Endothelial cell of umbilical vein (primary cell): ENCODE measurements around the gene USP2. TPM values are rescaled to one million over a fixed set of nuclear protein-coding genes. Genes with fewer than 3 reads are reported as not detected.

Experiments used
- BruUV-seq: library from RNA; stranded (reverse); fragments of 400-500 nt; replicated peaks from 2 replicates; lab custom pipeline; 2021; lab: Mats Ljungman, UMichigan
- CTCF ChIA-PET: fragments of 300-600, 350-600 bp; sonication (Branson Sonifier 250); formaldehyde crosslinking; loops from one replicate; lab custom pipeline; 2021; ENCODE audit warnings: antibody characterized with exemption, inconsistent platforms; lab: Charles Lee
- POLR2A ChIA-PET: fragments of 300-600, 350-600 bp; sonication (Branson Sonifier 250); formaldehyde crosslinking; loops from one replicate; lab custom pipeline; 2021; ENCODE audit warnings: antibody characterized with exemption, inconsistent platforms; lab: Charles Lee
- DNase-seq: peaks from one replicate; pipeline ENCODE4 v3.0.0-alpha.2; 2011; ENCODE audit warnings: low read depth, low spot score
- FAIRE-seq: peaks from 2 replicates; lab custom pipeline; 2011; peaks lifted over from hg19 to GRCh38; lab: Jason Lieb, UNC
- H2AFZ ChIP-seq: 2 replicates; pipeline ENCODE4 v1.6.0; 2012; ENCODE audit warnings: low read depth, low read length, control low read depth, inconsistent platforms
- H3K27ac ChIP-seq: 2 replicates; pipeline ENCODE4 v1.5.1; 2011; ENCODE audit warnings: low read depth, mild to moderate bottlenecking, control low read depth, low read length, moderate library complexity; ENCODE audit not compliant: insufficient read depth
- H3K27me3 ChIP-seq, 2 experiments: 2 replicates each; pipeline versions ENCODE4 v1.6.0 to v1.6.1; 2011; ENCODE audit warnings: low read length in 2 of 2, mixed read lengths in 1 of 2; ENCODE audit not compliant: control insufficient read depth in 2 of 2, insufficient read depth in 2 of 2
- H3K36me3 ChIP-seq, 2 experiments: 2 replicates in 1 of 2; 3 replicates in 1 of 2; pipeline ENCODE4 v1.5.1; 2011; ENCODE audit warnings: low read length in 2 of 2, mild to moderate bottlenecking in 1 of 2, moderate library complexity in 1 of 2; ENCODE audit not compliant: control insufficient read depth in 2 of 2, insufficient read depth in 2 of 2; ENCODE audit errors: extremely low read depth in 1 of 2
- H3K4me1 ChIP-seq: 3 replicates; pipeline ENCODE4 v1.5.1; 2011; ENCODE audit warnings: mild to moderate bottlenecking, low read length; ENCODE audit not compliant: control insufficient read depth, insufficient read depth; ENCODE audit errors: extremely low read depth
- H3K4me2 ChIP-seq: 2 replicates; pipeline ENCODE4 v1.6.1; 2011; ENCODE audit warnings: low read length, control low read depth, mixed read lengths; ENCODE audit not compliant: insufficient read depth
- H3K4me3 ChIP-seq, 3 experiments: fragments of 200-600 bp in 1 of 3; sonication (generic), shearing (Covaris generic) in 1 of 3; replicated peaks in 1 of 3; 2 replicates each; pipeline ENCODE4 v1.5.1; 2011 to 2016; ENCODE audit warnings: control low read depth in 3 of 3, low read length in 3 of 3, mild to moderate bottlenecking in 2 of 3, inconsistent platforms in 1 of 3, low read depth in 1 of 3, moderate library complexity in 1 of 3; ENCODE audit not compliant: insufficient read depth in 1 of 3
- H3K79me2 ChIP-seq: 2 replicates; pipeline ENCODE4 v1.6.0; 2012; ENCODE audit warnings: low read length, inconsistent platforms; ENCODE audit not compliant: control insufficient read depth, insufficient read depth
- H3K9ac ChIP-seq: replicated peaks from 2 replicates; pipeline ENCODE3; 2011; ENCODE audit warnings: low read length, control low read depth; ENCODE audit not compliant: insufficient read depth; ENCODE audit errors: extremely low read depth
- H3K9me1 ChIP-seq: replicated peaks from 3 replicates; pipeline ENCODE4 v1.6.0; 2011; ENCODE audit warnings: mild to moderate bottlenecking, low read length; ENCODE audit not compliant: control insufficient read depth, insufficient read depth; ENCODE audit errors: extremely low read depth
- H3K9me3 ChIP-seq: replicated peaks from 2 replicates; pipeline ENCODE4 v1.5.1; 2012; ENCODE audit warnings: low read length, inconsistent platforms; ENCODE audit not compliant: control insufficient read depth, insufficient read depth
- H4K20me1 ChIP-seq: replicated peaks from 2 replicates; pipeline ENCODE3; 2011; ENCODE audit warnings: mild to moderate bottlenecking, low read length; ENCODE audit not compliant: control insufficient read depth, insufficient read depth; ENCODE audit errors: extremely low read depth
- EZH2 ChIP-seq: IDR thresholded peaks from 2 replicates; pipeline ENCODE4 v1.6.1; 2012; ENCODE audit warnings: borderline replicate concordance, low read depth, mild to moderate bottlenecking, moderate library complexity, low read length, inconsistent platforms; ENCODE audit not compliant: severe bottlenecking
- FOS ChIP-seq: IDR thresholded peaks from 2 replicates; pipeline ENCODE4 v1.6.1; 2011; ENCODE audit warnings: mild to moderate bottlenecking, low read length, moderate library complexity, borderline replicate concordance; ENCODE audit not compliant: insufficient read depth
- GATA2 ChIP-seq: IDR thresholded peaks from 2 replicates; pipeline ENCODE4 v1.7.0; 2011; ENCODE audit warnings: low read depth, mild to moderate bottlenecking, moderate library complexity, mixed read lengths, low read length; ENCODE audit not compliant: insufficient read length, insufficient read depth
- JUN ChIP-seq: IDR thresholded peaks from 2 replicates; pipeline ENCODE4 v1.6.1; 2011; ENCODE audit warnings: borderline replicate concordance, low read depth; ENCODE audit not compliant: insufficient read length, insufficient read depth
- MYC ChIP-seq: IDR thresholded peaks from one replicate; pipeline ENCODE4 v1.6.1; 2011; ENCODE audit warnings: mild to moderate bottlenecking, low read depth, low read length
- POLR2A ChIP-seq: IDR thresholded peaks from 2 replicates; pipeline ENCODE4 v1.6.1; 2012; ENCODE audit warnings: low read depth, mild to moderate bottlenecking, control low read depth, low read length
- POLR2AphosphoS5 ChIP-seq: IDR thresholded peaks from 2 replicates; pipeline ENCODE4 v1.6.1; 2012; ENCODE audit warnings: low read depth, mild to moderate bottlenecking, control low read depth, low read length, moderate library complexity; ENCODE audit not compliant: insufficient read depth
- dilution Hi-C: fragments of 300-500 bp; cut with MboI; formaldehyde crosslinking; loops from one replicate; pipeline ENCODE4 v1.15.0; 2019; ENCODE audit warnings: low sequenced_read_pairs; ENCODE audit not compliant: extremely low pct_ligation_motif_present
- intact Hi-C: fragments of 100-400 bp; cut with micrococcal nuclease; formaldehyde crosslinking; loops from one replicate; pipeline ENCODE4 v1.10.0; 2022
- polyA plus RNA-seq, 4 experiments: library from polyadenylated mRNA; depleted of rRNA in 3 of 4; stranded (reverse) in 3 of 4; unstranded in 1 of 4; fragments of >200 nt; gene quantifications; 2 replicates each; pipeline versions ENCODE4 v1.2.1 to v1.2.3, GENCODE V29; 2011 to 2012; ENCODE audit warnings: missing spikeins in 1 of 4
- total RNA-seq: library from RNA; stranded (reverse); gene quantifications from 2 replicates; pipeline ENCODE4 v1.2.3, GENCODE V29; 2021
- TF ChIP-seq, protein P1 (sequence below), 2 donors: IDR thresholded peaks; 1 replicate in 1 of 2; 2 replicates in 1 of 2; pipeline ENCODE4 v1.5.1; 2011; ENCODE audit warnings: low read length in 2 of 2, mild to moderate bottlenecking in 2 of 2, moderate library complexity in 2 of 2, control low read depth in 1 of 2, inconsistent platforms in 1 of 2, low read depth in 1 of 2; ENCODE audit not compliant: insufficient read depth in 1 of 2; ENCODE audit errors: extremely low read depth in 1 of 2
- TF ChIP-seq, protein P2 (sequence below): IDR thresholded peaks from 2 replicates; pipeline ENCODE4 v1.6.1; 2011; ENCODE audit not compliant: insufficient read depth, insufficient read length

Gene USP2
- total and polyA plus RNA-seq, 2 donors (not counting 3 experiments of a cell fraction or from before 2014, with no cell fraction given), result 0.21 to 1.2 TPM

DNA sequence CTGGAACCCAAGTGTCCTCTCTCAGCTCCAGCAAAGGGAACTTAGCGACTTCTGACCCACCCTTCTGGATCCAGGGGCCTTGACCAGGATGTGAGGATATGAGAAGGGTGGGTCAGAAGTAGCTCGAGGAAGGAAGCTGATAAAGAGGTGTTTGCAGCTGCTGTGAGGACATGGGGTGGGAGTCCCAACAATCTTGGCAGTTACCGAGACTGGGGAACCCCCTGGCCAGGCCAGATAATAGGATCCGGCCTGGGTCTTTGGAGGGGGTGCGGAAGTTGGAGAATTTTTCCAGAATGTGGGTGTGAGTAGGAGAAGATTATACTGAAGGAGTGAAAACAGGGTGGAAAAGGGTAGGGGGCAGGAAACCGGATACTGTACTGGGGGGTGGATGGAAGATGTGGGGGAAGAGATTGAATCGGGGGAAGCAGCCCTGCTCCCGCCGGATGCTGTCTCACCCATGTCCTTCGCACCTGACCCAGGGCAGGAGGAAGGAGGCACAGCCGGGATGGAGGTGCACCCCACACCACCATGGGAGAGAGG lies 61.7 kb downstream of the USP2 start:
- BruUV-seq, result no TSS peak
- no peak overlapping the region for H3K4me3 ChIP-seq
- FAIRE-seq (peak; percentile 99), DNase-seq (peak; percentile 85)
- H3K27ac ChIP-seq, result peak overlapping the region; percentile 93
- peak overlapping the region; percentile 6 for H3K4me2 ChIP-seq
- CTCF ChIA-PET, result interaction anchor here (1.4 to 15.9 kb wide), 5 partner anchors 12 to 114 kb away, joined by 3 to 301 read pairs (median 17); partner anchors contain the start of genes C1QTNF5 and CBL
- peaks cover 1 to 3% of the 10 kb centered on the region in 2 experiments for H3K36me3 ChIP-seq
- no peaks in the 10 kb centered on the region for H3K9me3 ChIP-seq
- H4K20me1 ChIP-seq, result no peaks in the 10 kb centered on the region
- peaks cover 56% of the 10 kb centered on the region for H3K4me1 ChIP-seq
- H3K9me1 ChIP-seq, result no peaks in the 10 kb centered on the region
- dilution Hi-C loops, result no loop called here
- H3K79me2 ChIP-seq, result peaks cover 27% of the 10 kb centered on the region
- POLR2A ChIA-PET, result interaction anchor here (0.6 to 2.2 kb wide), 3 partner anchors 12 to 221 kb away, joined by 6 to 18 read pairs (median 17); no protein-coding TSS in a partner anchor
- H3K27me3 ChIP-seq, result no peaks in the 10 kb centered on the region
- intact Hi-C loops, result loop anchor here (2.0 to 5.0 kb wide), 7 partner anchors 57 to 707 kb away; partner anchors contain the start of genes DDX6, USP2 and VPS11
- no peak overlapping the region for H2AFZ ChIP-seq
- H3K9ac ChIP-seq, result peak overlapping the region; percentile 61
- TF ChIP-seq FOS (peak; percentile 67), GATA2 (peak; percentile 92), JUN (no peak), EZH2 (no peak), POLR2AphosphoS5 (peak; percentile 86), MYC (peak; percentile 58), POLR2A (peak; percentile 48)
- TF ChIP-seq, protein P1, sequence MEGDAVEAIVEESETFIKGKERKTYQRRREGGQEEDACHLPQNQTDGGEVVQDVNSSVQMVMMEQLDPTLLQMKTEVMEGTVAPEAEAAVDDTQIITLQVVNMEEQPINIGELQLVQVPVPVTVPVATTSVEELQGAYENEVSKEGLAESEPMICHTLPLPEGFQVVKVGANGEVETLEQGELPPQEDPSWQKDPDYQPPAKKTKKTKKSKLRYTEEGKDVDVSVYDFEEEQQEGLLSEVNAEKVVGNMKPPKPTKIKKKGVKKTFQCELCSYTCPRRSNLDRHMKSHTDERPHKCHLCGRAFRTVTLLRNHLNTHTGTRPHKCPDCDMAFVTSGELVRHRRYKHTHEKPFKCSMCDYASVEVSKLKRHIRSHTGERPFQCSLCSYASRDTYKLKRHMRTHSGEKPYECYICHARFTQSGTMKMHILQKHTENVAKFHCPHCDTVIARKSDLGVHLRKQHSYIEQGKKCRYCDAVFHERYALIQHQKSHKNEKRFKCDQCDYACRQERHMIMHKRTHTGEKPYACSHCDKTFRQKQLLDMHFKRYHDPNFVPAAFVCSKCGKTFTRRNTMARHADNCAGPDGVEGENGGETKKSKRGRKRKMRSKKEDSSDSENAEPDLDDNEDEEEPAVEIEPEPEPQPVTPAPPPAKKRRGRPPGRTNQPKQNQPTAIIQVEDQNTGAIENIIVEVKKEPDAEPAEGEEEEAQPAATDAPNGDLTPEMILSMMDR (IDR thresholded peaks at IDR 0.05; ENCODE audit: extremely low read depth in 1 of 2, insufficient read depth in 1 of 2, low read depth in 1 of 2, low read length in 2 of 2), result no peak
- TF ChIP-seq, protein P2, sequence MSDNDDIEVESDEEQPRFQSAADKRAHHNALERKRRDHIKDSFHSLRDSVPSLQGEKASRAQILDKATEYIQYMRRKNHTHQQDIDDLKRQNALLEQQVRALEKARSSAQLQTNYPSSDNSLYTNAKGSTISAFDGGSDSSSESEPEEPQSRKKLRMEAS, result no peak
